ENCODE results near the gene ME3.
"Not testable (repeated sequence)": the region's sequence is repeated elsewhere in the genome, so short reads cannot be mapped to it uniquely, and the experiment has no call there.

The ME3 gene

GRCh38 chr11:86660736-86661135 is 11.7 kb downstream of the ME3 start:
- no peak for DNase-seq

GRCh38 chr11:86660088-86660487 is 12.3 kb downstream of the ME3 start:
- DNase-seq = no peak

GRCh38 chr11:86658534-86658933 is 13.9 kb downstream of the ME3 start:
- no peak for DNase-seq

GRCh38 chr11:86645212-86645611 is 27.2 kb downstream of the ME3 start:
- DNase-seq = not testable (repeated sequence)

- DNase-seq = no peak
These were observed 28.1 kb downstream of the ME3 start for GRCh38 chr11:86644291-86644690.

GRCh38 chr11:86641537-86642261 is 30.7 kb downstream of the ME3 start:
- no peak for DNase-seq

GRCh38 chr11:86639137-86639536 is 33.3 kb downstream of the ME3 start:
- no peak for DNase-seq

GRCh38 chr11:86638673-86639072 is 33.7 kb downstream of the ME3 start:
- DNase-seq = no peak

GRCh38 chr11:86637988-86638387 is 34.4 kb downstream of the ME3 start:
- no peak for DNase-seq

- no peak for DNase-seq
These were observed 36.1 kb downstream of the ME3 start for GRCh38 chr11:86636275-86636674.

GRCh38 chr11:86632499-86633269 is 39.7 kb downstream of the ME3 start:
- DNase-seq = no peak

GRCh38 chr11:86630229-86630981 is 42.0 kb downstream of the ME3 start:
- no peak for DNase-seq

GRCh38 chr11:86629045-86629706 is 43.2 kb downstream of the ME3 start:
- no peak for DNase-seq

GRCh38 chr11:86627776-86628455 is 44.5 kb downstream of the ME3 start:
- DNase-seq = no peak

GRCh38 chr11:86625981-86626380 is 46.4 kb downstream of the ME3 start:
- DNase-seq = no peak

GRCh38 chr11:86625544-86625943 is 46.9 kb downstream of the ME3 start:
- no peak for DNase-seq

GRCh38 chr11:86624366-86624765 is 48.0 kb downstream of the ME3 start:
- no peak for DNase-seq

GRCh38 chr11:86623736-86624135 is 48.7 kb downstream of the ME3 start:
- DNase-seq = no peak

- DNase-seq = no peak
These were observed 49.3 kb downstream of the ME3 start for GRCh38 chr11:86623041-86623621.

- no peak for DNase-seq
These were observed 50.6 kb downstream of the ME3 start for GRCh38 chr11:86621854-86622253.

GRCh38 chr11:86620891-86621521 is 51.4 kb downstream of the ME3 start:
- DNase-seq = no peak

- DNase-seq = not testable (repeated sequence)
These were observed 53.0 kb downstream of the ME3 start for GRCh38 chr11:86619428-86619827.

Measured in NCI-H1105 (cell line).